Adrenal gland (tissue), 5 donors: ENCODE data around the gene TWIST2.

Source experiments
- CTCF ChIP-seq, 6 experiments: fragments of 450-650 bp in 4 of 6; fragments of 200-600 bp in 2 of 6; sonication (generic) in 1 of 6; IDR thresholded peaks; 1 replicate in 5 of 6; 2 replicates in 1 of 6; pipeline versions ENCODE4 v1.5.1 to v1.8.0; 2016 to 2021; ENCODE audit warnings: antibody characterized with exemption in 6 of 6, mild to moderate bottlenecking in 2 of 6, moderate library complexity in 1 of 6
- POLR2A ChIP-seq, 2 donors: fragments of 450-650 bp; IDR thresholded peaks; one replicate each; pipeline ENCODE4 v1.6.1; 2017; ENCODE audit warnings: antibody characterized with exemption in 2 of 2, mild to moderate bottlenecking in 2 of 2, moderate library complexity in 1 of 2
- donor health status: DM: no; HTN: no; CAD: no.

GRCh38 chr2:238831177-238831576 lies 16.7 kb upstream of the TWIST2 start:
- no peak for TF ChIP-seq CTCF (IDR thresholded peaks at IDR 0.05)
- no peak for TF ChIP-seq POLR2A (IDR thresholded peaks at IDR 0.05)
